NCI-H2081 treated with DMSO at 0.1 percent for 48 hours (cell line): Measurements from ENCODE around the gene MAP4.

Source experiments
- DNase-seq: peaks from one replicate; lab custom pipeline; 2025; lab: John Stamatoyannopoulos, UW

MAP4 gene

DNA sequence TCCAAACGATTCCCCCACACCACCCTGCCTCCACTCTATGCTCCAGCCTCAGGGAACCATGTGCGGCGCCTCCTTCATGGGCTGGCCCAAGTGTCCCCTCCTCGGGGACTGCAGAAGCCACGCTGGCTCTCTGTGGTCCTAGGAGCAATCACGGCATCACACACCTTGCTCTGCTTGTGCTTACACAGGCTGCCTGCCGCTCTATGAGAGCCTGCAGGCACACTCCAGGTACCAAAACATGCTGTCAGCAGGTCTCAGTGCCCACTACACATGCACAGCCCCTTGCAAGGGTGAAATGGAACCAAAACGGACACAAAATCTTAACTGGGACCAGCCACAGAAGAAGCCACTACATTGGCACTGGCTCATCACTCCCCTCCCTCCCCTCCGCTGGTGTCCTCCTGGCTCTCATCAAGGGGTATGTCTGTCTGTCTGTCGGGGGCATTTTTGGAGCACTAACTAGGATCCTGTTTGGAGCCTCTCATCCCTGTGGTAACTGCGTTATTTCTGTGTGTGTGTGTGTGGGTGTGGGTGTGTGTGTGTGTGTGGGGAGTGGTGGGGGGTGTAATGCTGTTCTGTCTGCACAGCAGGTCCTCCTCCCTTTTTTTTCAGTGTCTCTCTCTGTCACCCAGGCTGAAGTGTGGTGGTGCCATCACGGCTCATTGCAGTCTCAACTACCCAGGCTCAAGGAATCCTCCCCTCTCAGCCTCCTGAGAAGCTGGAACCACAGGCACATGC is 152.7 kb downstream of the MAP4 start:
- no peak for DNase-seq

DNA sequence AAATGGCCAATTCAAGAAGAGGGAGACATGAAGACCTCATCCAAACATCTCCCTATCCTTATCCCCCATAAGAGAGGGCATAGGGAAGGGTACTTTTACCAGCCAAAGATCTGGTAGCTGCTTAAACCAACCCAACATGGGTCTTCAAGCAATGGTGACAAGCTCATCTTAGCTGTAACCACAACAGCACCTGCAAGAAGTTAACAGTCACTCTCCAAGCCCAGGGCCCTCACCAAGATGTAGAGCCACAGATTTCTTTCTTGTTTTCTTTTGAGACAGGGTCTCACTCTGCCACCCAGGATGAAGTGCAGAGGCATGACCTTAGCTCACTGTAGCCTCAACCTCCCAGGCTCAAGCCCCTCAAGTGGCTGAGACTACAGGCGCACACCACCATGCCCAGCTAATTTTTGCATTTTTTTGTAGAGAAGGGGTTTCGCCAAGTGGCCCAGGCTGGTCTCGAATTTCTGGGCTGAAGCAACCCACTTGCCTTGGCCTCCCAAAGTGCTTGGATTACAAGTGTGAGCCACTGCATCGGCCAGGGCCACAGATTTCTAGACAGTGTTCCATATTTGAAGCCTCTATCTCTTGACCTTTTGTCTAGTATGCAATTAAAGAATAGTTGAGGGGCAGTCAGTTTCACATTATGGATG is 156.1 kb downstream of the MAP4 start:
- no peak for DNase-seq

- DNase-seq = no peak
These were observed 159.1 kb downstream of the MAP4 start for GRCh38 chr3:47857151-47857550.

- DNase-seq = no peak
These were observed 159.5 kb downstream of the MAP4 start for GRCh38 chr3:47856669-47857068.

GRCh38 chr3:47855461-47856383 is 160.5 kb downstream of the MAP4 start:
- no peak for DNase-seq

GRCh38 chr3:47854720-47855455 is 161.3 kb downstream of the MAP4 start:
- no peak for DNase-seq

DNA sequence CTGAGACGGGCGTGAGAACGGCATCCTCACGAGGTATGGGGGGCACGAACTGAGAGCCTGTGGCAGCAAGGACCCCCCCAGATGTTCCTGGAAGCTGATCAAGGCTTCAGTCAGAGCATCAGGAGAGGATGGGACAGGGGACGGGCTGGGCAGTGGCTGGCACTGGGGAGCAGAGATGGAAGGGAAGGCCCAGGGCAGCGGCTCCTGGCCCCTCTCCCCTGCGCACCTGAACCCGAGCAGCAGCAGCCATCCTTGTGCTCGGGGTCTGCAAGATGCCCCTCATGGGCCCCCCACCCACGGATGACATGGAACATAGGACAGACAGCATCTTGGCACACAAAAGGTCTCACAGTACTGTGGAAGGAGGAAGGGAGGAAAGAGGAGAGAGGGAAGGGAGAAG is 161.9 kb downstream of the MAP4 start:
- DNase-seq = no peak

GRCh38 chr3:47852604-47853602 is 163.3 kb downstream of the MAP4 start:
- no peak for DNase-seq

- DNase-seq = no peak
These were observed 164.2 kb downstream of the MAP4 start for GRCh38 chr3:47851888-47852603.

DNA sequence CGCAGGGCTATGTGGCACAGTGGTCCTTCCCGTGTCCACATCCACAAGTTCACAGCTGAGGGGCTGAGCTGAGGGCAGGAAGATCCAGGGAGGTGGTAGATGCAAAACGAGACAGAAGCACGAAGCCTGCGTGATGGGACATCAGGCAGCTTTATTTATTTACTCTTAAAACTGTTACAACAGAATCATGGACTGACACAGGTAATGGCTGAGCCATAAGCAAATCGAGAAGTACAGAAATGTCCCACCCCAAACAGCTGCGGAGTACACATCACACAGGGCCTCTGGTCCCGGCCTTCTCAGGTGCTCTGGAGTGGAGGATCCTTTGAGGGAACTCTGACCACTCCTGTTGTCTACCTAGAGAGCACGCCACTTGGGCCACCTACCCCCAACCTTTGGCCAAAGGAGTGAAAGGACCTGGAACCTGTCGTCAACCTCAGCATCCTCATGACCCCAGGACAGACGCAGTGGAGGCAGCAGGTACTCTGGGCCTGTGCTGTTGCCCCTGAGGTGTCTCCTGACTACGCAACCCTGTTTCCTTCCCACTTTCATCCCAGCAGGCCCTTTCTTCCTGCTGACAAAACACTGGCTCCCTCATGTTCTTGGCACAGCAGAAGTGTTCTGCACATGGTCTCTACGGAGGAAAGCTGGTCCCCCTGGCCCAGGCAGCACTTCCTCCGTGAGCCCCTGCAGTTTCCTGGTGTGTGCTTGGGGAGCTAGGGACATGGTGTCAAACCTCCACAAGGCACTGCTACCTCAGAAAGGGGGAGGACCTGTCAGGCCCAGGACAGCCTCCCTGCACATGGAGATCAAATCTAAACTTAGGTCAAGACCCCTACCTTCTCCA is 165.4 kb downstream of the MAP4 start:
- no peak for DNase-seq

DNA sequence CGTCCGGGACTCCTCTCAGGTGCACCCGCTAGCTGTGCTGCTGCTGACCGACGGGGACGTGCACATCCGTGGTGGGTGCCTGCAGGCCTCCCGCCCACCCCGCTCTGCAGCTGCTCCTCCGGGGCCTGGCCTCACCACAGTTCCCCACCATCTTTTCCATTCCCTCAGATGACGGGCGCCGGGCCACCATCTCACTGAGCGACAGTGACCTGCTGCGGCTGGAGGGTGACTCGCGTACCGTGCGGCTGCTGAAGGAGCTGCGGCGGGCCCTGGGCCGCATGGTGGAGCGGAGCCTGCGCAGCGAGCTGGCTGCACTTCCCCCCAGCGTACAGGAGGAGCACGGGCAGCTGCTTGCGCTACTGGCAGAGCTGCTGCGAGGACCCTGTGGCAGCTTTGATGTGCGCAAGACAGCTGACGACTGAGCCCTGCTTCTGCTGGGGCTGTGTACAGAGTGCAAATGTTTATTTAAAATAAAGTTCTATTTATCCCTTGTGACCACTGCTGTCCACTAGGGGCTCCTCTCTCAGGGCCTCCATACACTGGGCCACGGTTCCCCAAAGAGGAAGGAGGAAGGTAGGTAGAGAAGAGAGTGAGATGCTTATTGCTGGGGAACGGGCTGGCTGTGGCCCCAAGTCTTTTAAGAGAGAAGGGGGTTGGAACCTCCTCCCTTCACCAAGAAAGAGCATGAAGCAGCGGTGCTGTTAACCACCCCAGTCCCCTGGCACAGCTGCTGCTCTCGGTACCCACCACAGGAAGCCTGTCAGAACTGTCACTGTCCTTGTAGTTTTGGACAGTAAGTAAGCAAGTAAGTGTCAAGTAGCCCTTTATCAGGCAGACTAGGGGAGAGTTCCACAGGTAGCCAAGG is 166.3 kb downstream of the MAP4 start:
- no peak for DNase-seq

GRCh38 chr3:47849186-47849698 is 167.0 kb downstream of the MAP4 start:
- no peak for DNase-seq

GRCh38 chr3:47848599-47849117 is 167.6 kb downstream of the MAP4 start:
- no peak for DNase-seq

GRCh38 chr3:47847801-47848518 is 168.3 kb downstream of the MAP4 start:
- DNase-seq = no peak

DNA sequence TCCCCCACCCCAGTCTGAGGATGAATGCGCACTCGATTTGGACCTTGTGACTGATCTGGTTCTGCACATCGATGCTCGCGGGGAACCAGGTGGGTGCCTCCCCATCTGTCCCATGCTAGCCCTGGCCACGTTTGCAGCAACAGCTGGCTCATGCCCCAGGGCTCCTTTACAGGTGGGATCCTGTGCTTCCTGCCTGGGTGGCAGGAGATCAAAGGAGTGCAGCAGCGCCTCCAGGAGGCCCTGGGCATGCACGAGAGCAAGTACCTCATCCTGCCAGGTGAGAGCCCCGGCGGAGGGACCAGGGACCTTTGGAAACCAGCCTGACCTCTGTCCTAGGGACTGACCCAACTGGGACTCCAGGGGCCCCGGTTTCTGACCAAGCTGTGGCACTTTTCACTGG is 169.0 kb downstream of the MAP4 start:
- DNase-seq = no peak

DNA sequence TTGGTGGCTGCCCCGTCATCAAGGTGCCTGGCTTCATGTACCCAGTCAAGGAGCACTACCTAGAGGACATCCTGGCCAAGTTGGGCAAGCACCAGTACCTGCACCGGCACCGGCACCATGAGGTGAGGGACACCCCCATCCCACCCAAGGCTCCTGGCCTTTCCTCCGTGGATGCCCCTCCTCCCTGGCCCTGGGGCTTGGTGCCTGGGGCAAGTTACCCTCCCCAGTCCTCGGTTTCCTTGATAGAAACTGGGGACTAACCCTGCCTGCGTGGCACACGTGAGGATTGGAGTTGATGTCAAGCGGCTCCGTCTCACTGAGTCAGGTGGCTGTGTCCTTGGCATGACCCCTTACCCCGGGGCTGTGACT is 169.4 kb downstream of the MAP4 start:
- DNase-seq = no peak
